BE2C (cell line): Measurements from ENCODE around the gene GTPBP4.

Source experiments
- DNase-seq: peaks from one replicate; pipeline ENCODE4 v3.0.0-alpha.2; 2020
- H3K27me3 ChIP-seq: fragments of 250-450 bp; sonication (Bioruptor Pico); 2 replicates; pipeline ENCODE4 v1.5.1; 2020; ENCODE audit warnings: mild to moderate bottlenecking
- H3K36me3 ChIP-seq: fragments of 250-450 bp; sonication (Bioruptor Pico); 2 replicates; pipeline ENCODE4 v1.5.1; 2020; ENCODE audit warnings: mild to moderate bottlenecking
- H3K4me1 ChIP-seq: fragments of 250-450 bp; sonication (Bioruptor Pico); 2 replicates; pipeline ENCODE4 v1.5.1; 2020
- H3K4me3 ChIP-seq: 2 replicates; pipeline ENCODE4 v1.5.1; 2011; ENCODE audit warnings: low read depth, low read length
- H3K9me3 ChIP-seq: fragments of 250-450 bp; sonication (Bioruptor Pico); 2 replicates; pipeline ENCODE4 v1.5.1; 2020
- TF ChIP-seq, protein P1 (sequence below): IDR thresholded peaks from 2 replicates; pipeline ENCODE4 v1.5.1; 2012; ENCODE audit warnings: mild to moderate bottlenecking, low read depth, low read length

The GTPBP4 gene

DNA sequence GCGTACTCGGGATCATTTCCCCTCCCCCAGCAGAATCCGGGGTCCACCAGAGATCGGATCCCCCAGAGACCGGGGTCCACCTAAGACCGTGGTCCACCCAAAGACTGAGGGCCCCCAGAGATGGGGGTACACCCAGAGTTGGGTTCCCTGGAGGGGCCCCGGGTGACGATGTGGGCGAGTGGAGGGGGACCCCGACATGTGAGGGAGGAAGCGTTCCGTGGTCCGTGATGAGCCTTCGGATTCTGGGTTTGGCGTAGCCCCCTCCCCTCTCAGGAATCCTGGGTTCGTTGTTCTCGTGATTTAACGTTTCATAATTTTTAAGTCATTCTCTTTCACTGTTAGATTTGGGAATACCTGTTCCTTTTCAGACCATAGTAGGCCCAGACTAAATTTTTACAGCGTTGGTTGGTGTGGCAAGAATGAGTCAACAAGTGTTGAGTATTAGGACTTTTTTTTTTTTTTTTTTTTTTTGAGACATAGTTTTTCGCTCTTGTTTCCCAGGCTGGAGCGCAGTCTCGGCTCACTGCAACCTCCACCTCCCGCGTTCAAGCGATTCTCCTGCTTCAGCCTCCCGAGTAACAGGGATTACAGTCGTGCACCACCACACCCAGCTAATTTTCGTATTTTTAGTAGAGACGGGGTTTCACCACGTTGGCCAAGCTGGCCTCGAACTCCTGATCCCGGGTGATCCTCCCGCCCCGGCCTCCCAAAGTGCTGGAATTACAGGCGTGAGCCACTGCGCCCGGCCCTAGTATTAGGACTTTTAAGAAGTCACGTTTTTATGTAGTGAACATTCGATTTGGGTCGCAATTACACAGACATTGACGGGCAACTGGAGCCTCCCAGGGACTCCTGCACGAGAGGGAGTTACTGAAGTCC is 672 bp downstream of the GTPBP4 start:
- Histone ChIP-seq H3K36me3 (peaks cover 28% of the 10 kb centered on the region), H3K9me3 (no peaks in the 10 kb centered on the region), H3K27me3 (no peaks in the 10 kb centered on the region), H3K4me3 (peak overlapping the region; percentile 100), H3K4me1 (no peaks in the 10 kb centered on the region)
- TF ChIP-seq, protein P1, sequence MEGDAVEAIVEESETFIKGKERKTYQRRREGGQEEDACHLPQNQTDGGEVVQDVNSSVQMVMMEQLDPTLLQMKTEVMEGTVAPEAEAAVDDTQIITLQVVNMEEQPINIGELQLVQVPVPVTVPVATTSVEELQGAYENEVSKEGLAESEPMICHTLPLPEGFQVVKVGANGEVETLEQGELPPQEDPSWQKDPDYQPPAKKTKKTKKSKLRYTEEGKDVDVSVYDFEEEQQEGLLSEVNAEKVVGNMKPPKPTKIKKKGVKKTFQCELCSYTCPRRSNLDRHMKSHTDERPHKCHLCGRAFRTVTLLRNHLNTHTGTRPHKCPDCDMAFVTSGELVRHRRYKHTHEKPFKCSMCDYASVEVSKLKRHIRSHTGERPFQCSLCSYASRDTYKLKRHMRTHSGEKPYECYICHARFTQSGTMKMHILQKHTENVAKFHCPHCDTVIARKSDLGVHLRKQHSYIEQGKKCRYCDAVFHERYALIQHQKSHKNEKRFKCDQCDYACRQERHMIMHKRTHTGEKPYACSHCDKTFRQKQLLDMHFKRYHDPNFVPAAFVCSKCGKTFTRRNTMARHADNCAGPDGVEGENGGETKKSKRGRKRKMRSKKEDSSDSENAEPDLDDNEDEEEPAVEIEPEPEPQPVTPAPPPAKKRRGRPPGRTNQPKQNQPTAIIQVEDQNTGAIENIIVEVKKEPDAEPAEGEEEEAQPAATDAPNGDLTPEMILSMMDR: no peak
- DNase-seq: no peak

DNA sequence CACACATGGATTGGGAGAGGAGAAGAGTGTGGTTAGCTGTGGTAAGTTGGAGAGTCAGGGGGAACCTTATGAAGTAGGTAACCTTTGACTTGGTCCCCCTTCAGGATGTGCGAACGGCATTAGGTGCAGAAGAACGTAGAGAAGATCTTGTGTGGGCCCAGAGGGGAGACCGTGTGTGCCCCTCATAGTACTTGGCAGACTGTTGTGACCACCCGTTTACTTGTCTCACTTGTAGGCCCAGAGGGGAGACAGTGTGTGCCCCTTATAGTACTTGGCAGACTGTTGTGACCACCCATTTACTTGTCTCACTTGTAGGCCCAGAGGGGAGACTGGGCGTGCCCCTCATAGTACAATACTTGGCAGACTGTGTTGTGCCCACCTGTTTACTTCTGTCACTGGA is 2.6 kb downstream of the GTPBP4 start:
- peaks cover 47% of the 10 kb centered on the region for H3K36me3 ChIP-seq

DNA sequence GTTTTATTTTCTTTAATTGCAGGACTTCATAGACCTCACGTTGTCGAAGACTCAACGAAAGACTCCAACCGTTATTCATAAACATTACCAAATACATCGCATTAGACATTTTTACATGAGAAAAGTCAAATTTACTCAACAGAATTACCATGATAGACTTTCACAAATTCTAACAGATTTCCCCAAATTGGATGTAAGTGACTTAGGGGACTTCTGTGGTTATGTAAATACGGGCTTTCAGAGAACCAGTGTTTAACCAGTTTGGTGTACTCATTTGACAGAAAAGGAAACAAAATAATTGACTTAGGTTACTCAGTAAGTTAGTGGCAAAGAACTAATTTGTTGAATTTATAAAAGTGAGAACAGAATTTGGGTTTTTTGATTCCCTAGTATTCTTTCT is 4.2 kb downstream of the GTPBP4 start:
- Histone ChIP-seq H3K4me3 (no peak overlapping the region), H3K36me3 (peaks cover 63% of the 10 kb centered on the region), H3K4me1 (no peaks in the 10 kb centered on the region), H3K27me3 (no peaks in the 10 kb centered on the region), H3K9me3 (no peaks in the 10 kb centered on the region)
- TF ChIP-seq, protein P1: no peak
- no peak for DNase-seq

More for the DNA sequence above, 2.6 kb downstream of the GTPBP4 start:
- TF ChIP-seq, protein P1: no peak
- Histone ChIP-seq H3K4me3 (no peak overlapping the region), H3K4me1 (no peaks in the 10 kb centered on the region), H3K27me3 (no peaks in the 10 kb centered on the region), H3K9me3 (no peaks in the 10 kb centered on the region)
- DNase-seq: no peak

DNA sequence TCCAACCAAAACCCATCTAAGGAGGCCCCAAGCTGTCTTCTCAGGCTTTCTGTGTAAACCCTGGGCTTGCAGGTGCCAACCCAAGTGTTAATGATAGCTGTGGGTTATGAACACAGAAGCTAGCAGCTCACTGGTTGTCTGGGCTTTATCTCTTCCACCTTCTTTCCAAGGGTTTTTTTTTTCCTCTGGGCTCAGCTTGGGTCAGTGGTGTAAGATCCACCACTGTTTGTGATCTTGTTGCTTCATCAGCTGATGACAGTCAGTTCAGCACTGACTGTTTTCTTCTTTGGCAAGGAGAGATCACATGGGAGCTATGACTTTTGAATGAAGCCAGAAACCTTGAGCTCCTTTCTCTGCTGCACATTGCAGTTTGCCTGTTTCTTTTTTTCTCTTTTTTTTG is 4.6 kb downstream of the GTPBP4 start:
- Histone ChIP-seq H3K36me3 (peaks cover 67% of the 10 kb centered on the region), H3K4me3 (no peak overlapping the region), H3K4me1 (no peaks in the 10 kb centered on the region), H3K9me3 (no peaks in the 10 kb centered on the region), H3K27me3 (no peaks in the 10 kb centered on the region)
- no peak for DNase-seq
- TF ChIP-seq, protein P1: no peak

DNA sequence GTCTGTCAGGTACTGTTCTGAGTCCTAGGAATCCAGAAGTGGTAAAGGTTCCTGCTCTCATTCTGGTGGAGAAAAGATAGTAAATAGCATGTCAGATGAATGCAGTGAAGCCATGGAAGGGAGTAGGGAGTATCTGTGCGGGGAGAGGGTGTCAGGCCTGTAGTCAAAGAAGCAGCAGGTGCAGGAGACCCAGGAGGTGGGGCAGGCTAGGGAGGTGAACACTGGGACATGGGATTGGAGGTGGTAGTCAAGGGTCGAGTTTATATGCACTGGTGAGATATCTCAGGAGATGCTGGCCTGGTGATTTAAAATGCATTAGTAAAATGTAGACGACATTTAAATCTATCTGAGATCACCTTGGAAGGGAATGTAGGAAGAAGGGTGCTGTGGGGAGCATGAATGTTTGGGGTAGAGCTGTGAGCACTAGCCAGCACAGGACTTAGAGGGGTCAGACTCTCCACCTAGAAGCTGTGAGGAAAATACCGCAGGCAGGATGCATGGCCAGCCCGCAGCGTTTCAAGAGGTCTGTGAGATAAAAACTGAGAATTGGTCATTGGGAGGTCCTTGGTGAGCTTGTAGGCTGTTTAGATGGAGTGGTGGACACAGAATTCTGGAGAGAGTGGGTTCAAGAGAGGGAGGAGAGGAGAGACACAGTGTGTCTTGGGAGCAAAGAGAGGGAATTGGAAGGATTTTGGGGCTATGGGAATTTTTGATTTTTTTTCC is 6.8 kb downstream of the GTPBP4 start:
- TF ChIP-seq, protein P1: no peak
- H3K4me3 ChIP-seq: no peak overlapping the region
- no peak for DNase-seq
- H3K27me3 ChIP-seq: no peaks in the 10 kb centered on the region
- no peaks in the 10 kb centered on the region for H3K9me3 ChIP-seq
- no peaks in the 10 kb centered on the region for H3K4me1 ChIP-seq
- H3K36me3 ChIP-seq: peaks cover 81% of the 10 kb centered on the region

DNA sequence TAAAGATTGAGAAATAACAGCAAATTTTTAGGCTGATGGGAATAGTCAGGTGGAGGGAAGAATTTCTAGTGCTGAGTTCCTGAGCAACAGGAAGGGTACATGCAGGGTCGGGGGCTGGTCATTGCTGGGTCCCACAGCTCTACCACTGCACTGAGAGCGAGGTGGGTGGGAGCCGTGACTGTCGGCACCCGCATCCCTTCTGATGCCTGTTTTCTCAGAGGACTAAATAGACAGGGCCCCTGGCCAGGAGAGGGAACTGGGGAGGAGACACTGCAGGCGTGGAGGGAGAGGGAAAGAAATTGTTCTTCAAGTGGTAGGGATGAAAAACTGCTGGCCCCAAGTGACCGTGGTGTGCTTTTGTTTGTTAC is 7.3 kb downstream of the GTPBP4 start:
- no peaks in the 10 kb centered on the region for H3K4me1 ChIP-seq
- peaks cover 83% of the 10 kb centered on the region for H3K36me3 ChIP-seq

More for the DNA sequence above, 7.3 kb downstream of the GTPBP4 start:
- TF ChIP-seq, protein P1: no peak
- no peaks in the 10 kb centered on the region for H3K9me3 ChIP-seq
- H3K4me3 ChIP-seq: no peak overlapping the region
- DNase-seq: no peak
- no peaks in the 10 kb centered on the region for H3K27me3 ChIP-seq
